ENCODE results near the gene DENND4B. TPM values are rescaled to one million over a fixed set of nuclear protein-coding genes. Genes with fewer than 3 reads are reported as not detected.

The DENND4B gene
- total and polyA plus RNA-seq, 9 of the 15 experiments (the other 6 are each of a cell fraction or from before 2014, with no cell fraction given), result 9.5 to 80.5 (median 23.1) TPM

DNA sequence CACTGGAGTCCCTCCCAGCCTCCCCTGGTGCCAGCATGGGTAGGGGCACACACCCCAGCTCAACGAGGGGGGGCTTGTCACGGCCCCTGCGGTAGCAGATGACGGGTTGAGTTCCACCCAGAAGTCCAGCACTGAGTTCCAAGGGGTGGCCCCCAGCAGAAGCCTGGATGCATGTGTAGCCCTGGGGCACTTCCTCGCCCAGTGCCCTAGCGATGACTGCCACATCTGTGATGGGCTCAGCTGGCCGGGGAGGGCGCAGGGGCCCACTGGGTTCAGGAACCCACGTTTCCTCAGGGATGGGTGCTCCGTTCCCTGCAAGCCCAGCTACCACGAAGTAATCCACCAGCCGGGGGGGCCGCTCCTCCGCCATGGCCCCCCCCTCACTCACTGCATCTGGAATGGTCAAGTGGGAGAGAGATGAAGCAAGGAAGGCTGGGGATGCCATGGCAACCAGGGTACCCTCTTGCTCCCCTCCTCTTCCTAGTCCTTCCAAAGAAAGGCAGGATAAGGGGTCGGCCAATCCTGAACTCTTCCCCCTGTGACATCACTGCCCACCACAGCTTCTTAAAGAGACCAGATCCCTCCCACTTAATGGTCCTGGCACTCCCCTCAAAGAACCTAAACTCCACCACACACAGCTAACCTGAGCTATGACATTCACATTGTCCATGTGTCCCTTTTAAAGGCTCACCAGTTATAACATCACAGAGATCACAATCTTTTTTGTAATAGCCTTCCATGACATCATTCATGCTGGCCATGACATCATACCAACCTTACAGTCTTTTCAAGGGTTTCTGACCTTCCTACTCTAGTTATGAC is 2.3 kb downstream of the DENND4B start (continued):
- TF ChIP-seq HEY1 (CRISPR knock-in tag; IDR thresholded peaks at IDR 0.05; ENCODE audit: borderline replicate concordance) (no peak), NR2F6 (CRISPR knock-in tag; IDR thresholded peaks at IDR 0.05) (no peak), SMC3 (conservative IDR thresholded peaks at IDR 0.05; ENCODE audit: insufficient read depth, low read depth, low read length) (no peak), CREB1 (IDR thresholded peaks at IDR 0.05) (peak; percentile 93), CREB1 (CRISPR knock-in tag; IDR thresholded peaks at IDR 0.05) (peak; percentile 86), CEBPG (CRISPR knock-in tag; IDR thresholded peaks at IDR 0.05) (no peak), CEBPG (tag; conservative IDR thresholded peaks at IDR 0.05 in 1 of 2, IDR thresholded peaks at IDR 0.05 in 1 of 2) (0 out of 4 replicates have a peak, but pooled peaks of 1 of the 2 experiments have one; percentile 19), ZNF589 (CRISPR knock-in tag; IDR thresholded peaks at IDR 0.05; ENCODE audit: low read depth) (no peak), TRIM25 (IDR thresholded peaks at IDR 0.05; ENCODE audit: borderline replicate concordance) (no peak), DNMT1 (IDR thresholded peaks at IDR 0.05) (no peak), ATF7 (IDR thresholded peaks at IDR 0.05) (peak; percentile 71; the same call in 1 of the 2 replicates), GATA2 (CRISPR knock-in tag; IDR thresholded peaks at IDR 0.05) (no peak), MEIS2 (IDR thresholded peaks at IDR 0.05; ENCODE audit: partially characterized antibody) (no peak), ZNF444 (CRISPR knock-in tag; IDR thresholded peaks at IDR 0.05) (no peak), IFI16 (CRISPR knock-in tag; IDR thresholded peaks at IDR 0.05) (no peak), IRF2 (CRISPR knock-in tag; IDR thresholded peaks at IDR 0.05) (0 out of 2 replicates have a peak, but pooled peaks have one; percentile 37), NFYB (IDR thresholded peaks at IDR 0.05; ENCODE audit: extremely low read depth, insufficient read length) (no peak), ZNF212 (CRISPR knock-in tag; IDR thresholded peaks at IDR 0.05) (no peak), CSDE1 (IDR thresholded peaks at IDR 0.05) (no peak), FOXM1 (IDR thresholded peaks at IDR 0.05; ENCODE audit: low read depth) (no peak), FOXM1 (CRISPR knock-in tag; IDR thresholded peaks at IDR 0.05; ENCODE audit: low read depth) (no peak), UBTF (IDR thresholded peaks at IDR 0.05; ENCODE audit: borderline replicate concordance in 1 of 2, low read depth in 2 of 2, low read length in 2 of 2) (no peak), SOX6 (IDR thresholded peaks at IDR 0.05) (no peak)
- TF ChIP-seq, protein P1, sequence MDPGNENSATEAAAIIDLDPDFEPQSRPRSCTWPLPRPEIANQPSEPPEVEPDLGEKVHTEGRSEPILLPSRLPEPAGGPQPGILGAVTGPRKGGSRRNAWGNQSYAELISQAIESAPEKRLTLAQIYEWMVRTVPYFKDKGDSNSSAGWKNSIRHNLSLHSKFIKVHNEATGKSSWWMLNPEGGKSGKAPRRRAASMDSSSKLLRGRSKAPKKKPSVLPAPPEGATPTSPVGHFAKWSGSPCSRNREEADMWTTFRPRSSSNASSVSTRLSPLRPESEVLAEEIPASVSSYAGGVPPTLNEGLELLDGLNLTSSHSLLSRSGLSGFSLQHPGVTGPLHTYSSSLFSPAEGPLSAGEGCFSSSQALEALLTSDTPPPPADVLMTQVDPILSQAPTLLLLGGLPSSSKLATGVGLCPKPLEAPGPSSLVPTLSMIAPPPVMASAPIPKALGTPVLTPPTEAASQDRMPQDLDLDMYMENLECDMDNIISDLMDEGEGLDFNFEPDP (CRISPR knock-in tag; IDR thresholded peaks at IDR 0.05), result no peak

Data from K562 (cell line).